Measurements from ENCODE around the gene TNNI2. TPM values are rescaled to one million over a fixed set of nuclear protein-coding genes. Genes with fewer than 3 reads are reported as not detected.

The TNNI2 gene
- total and polyA plus RNA-seq, 2 donors (not counting 3 experiments of a cell fraction or from before 2014, with no cell fraction given): not detected

GRCh38 chr11:1839924-1840779, 1.4 kb downstream of the TNNI2 start:
- no peaks in the 10 kb centered on the region for H3K9me1 ChIP-seq (replicated peaks; ENCODE audit: control insufficient read depth, extremely low read depth, insufficient read depth, low read length)
- no peak overlapping the region for H3K9ac ChIP-seq (replicated peaks; ENCODE audit: extremely low read depth, insufficient read depth, low read length)
- FAIRE-seq (no peak), DNase-seq (ENCODE audit: low read depth, low spot score) (no peak)
- H3K4me1 ChIP-seq (ENCODE audit: control insufficient read depth, extremely low read depth, insufficient read depth, low read length): no peaks in the 10 kb centered on the region
- no peaks in the 10 kb centered on the region for H3K79me2 ChIP-seq (ENCODE audit: control insufficient read depth, insufficient read depth, low read length)
- H3K36me3 ChIP-seq (ENCODE audit: control insufficient read depth in 2 of 2, extremely low read depth in 1 of 2, insufficient read depth in 2 of 2, low read length in 2 of 2): no peaks in the 10 kb centered on the region
- ChIA-PET CTCF (interaction anchor here (1.2 to 2.6 kb wide), 8 partner anchors 42 to 316 kb away, joined by 5 to 20 read pairs (median 8); no protein-coding TSS in a partner anchor), POLR2A (no interaction called here)
- H3K27ac ChIP-seq (ENCODE audit: insufficient read depth, low read depth, low read length): no peak overlapping the region
- no peak overlapping the region for H2AFZ ChIP-seq (ENCODE audit: low read depth, low read length)
- no peaks in the 10 kb centered on the region for H3K9me3 ChIP-seq (replicated peaks; ENCODE audit: control insufficient read depth, insufficient read depth, low read length)
- H3K4me3 ChIP-seq (replicated peaks in 1 of 3; ENCODE audit: insufficient read depth in 1 of 3, low read depth in 1 of 3, low read length in 3 of 3): no peak overlapping the region
- no TSS peak for BruUV-seq (replicated peaks)
- intact Hi-C loops (cut with micrococcal nuclease) (no loop called here), dilution Hi-C loops (cut with MboI; ENCODE audit: extremely low pct_ligation_motif_present, low sequenced_read_pairs) (no loop called here)
- H4K20me1 ChIP-seq (replicated peaks; ENCODE audit: control insufficient read depth, extremely low read depth, insufficient read depth, low read length): no peaks in the 10 kb centered on the region
- H3K4me2 ChIP-seq (ENCODE audit: insufficient read depth, low read length): no peak overlapping the region
- no peaks in the 10 kb centered on the region for H3K27me3 ChIP-seq (ENCODE audit: control insufficient read depth in 2 of 2, insufficient read depth in 2 of 2, low read length in 2 of 2)
- no peak for TF ChIP-seq GATA2 (IDR thresholded peaks at IDR 0.05; ENCODE audit: insufficient read depth, insufficient read length, low read depth, low read length)

GRCh38 chr11:1840780-1841480, 2.1 kb downstream of the TNNI2 start:
- H3K4me3 ChIP-seq (replicated peaks in 1 of 3; ENCODE audit: insufficient read depth in 1 of 3, low read depth in 1 of 3, low read length in 3 of 3): no peak overlapping the region
- no peaks in the 10 kb centered on the region for H3K9me3 ChIP-seq (replicated peaks; ENCODE audit: control insufficient read depth, insufficient read depth, low read length)
- FAIRE-seq (no peak), DNase-seq (ENCODE audit: low read depth, low spot score) (no peak)
- CTCF ChIA-PET: interaction anchor here (1.1 to 2.6 kb wide), 8 partner anchors 41 to 316 kb away, joined by 3 to 14 read pairs (median 7); no protein-coding TSS in a partner anchor
- TF ChIP-seq EZH2 (IDR thresholded peaks at IDR 0.05; ENCODE audit: borderline replicate concordance, low read depth, low read length, severe bottlenecking) (no peak), GATA2 (IDR thresholded peaks at IDR 0.05; ENCODE audit: insufficient read depth, insufficient read length, low read depth, low read length) (no peak), CTCF (IDR thresholded peaks at IDR 0.05; ENCODE audit: extremely low read depth in 1 of 2, insufficient read depth in 1 of 2, low read depth in 1 of 2, low read length in 2 of 2) (no peak), POLR2A (IDR thresholded peaks at IDR 0.05; ENCODE audit: low read depth, low read length) (no peak), POLR2AphosphoS5 (IDR thresholded peaks at IDR 0.05; ENCODE audit: insufficient read depth, low read depth, low read length) (no peak), JUN (IDR thresholded peaks at IDR 0.05; ENCODE audit: borderline replicate concordance, insufficient read depth, insufficient read length, low read depth) (no peak), MAX (IDR thresholded peaks at IDR 0.05; ENCODE audit: insufficient read depth, insufficient read length) (no peak), FOS (IDR thresholded peaks at IDR 0.05; ENCODE audit: borderline replicate concordance, insufficient read depth, low read length) (no peak), MYC (IDR thresholded peaks at IDR 0.05; ENCODE audit: low read depth, low read length) (no peak)
- H3K9me1 ChIP-seq (replicated peaks; ENCODE audit: control insufficient read depth, extremely low read depth, insufficient read depth, low read length): no peaks in the 10 kb centered on the region
- no peak overlapping the region for H3K4me2 ChIP-seq (ENCODE audit: insufficient read depth, low read length)
- no peak overlapping the region for H2AFZ ChIP-seq (ENCODE audit: low read depth, low read length)
- POLR2A ChIA-PET: no interaction called here
- H3K27ac ChIP-seq (ENCODE audit: insufficient read depth, low read depth, low read length): no peak overlapping the region
- BruUV-seq (replicated peaks): no TSS peak
- no peaks in the 10 kb centered on the region for H3K79me2 ChIP-seq (ENCODE audit: control insufficient read depth, insufficient read depth, low read length)
- intact Hi-C loops (cut with micrococcal nuclease) (no loop called here), dilution Hi-C loops (cut with MboI; ENCODE audit: extremely low pct_ligation_motif_present, low sequenced_read_pairs) (no loop called here)
- no peaks in the 10 kb centered on the region for H4K20me1 ChIP-seq (replicated peaks; ENCODE audit: control insufficient read depth, extremely low read depth, insufficient read depth, low read length)
- H3K36me3 ChIP-seq (ENCODE audit: control insufficient read depth in 2 of 2, extremely low read depth in 1 of 2, insufficient read depth in 2 of 2, low read length in 2 of 2): no peaks in the 10 kb centered on the region
- no peak overlapping the region for H3K9ac ChIP-seq (replicated peaks; ENCODE audit: extremely low read depth, insufficient read depth, low read length)
- no peaks in the 10 kb centered on the region for H3K27me3 ChIP-seq (ENCODE audit: control insufficient read depth in 2 of 2, insufficient read depth in 2 of 2, low read length in 2 of 2)
- H3K4me1 ChIP-seq (ENCODE audit: control insufficient read depth, extremely low read depth, insufficient read depth, low read length): no peaks in the 10 kb centered on the region
